GM18907 (cell line): ENCODE data around the gene FCHSD2.
"Not testable (repeated sequence)": the region's sequence is repeated elsewhere in the genome, so short reads cannot be mapped to it uniquely, and the experiment has no call there.

Experiments used
- ATAC-seq: cut with Tn5 transposase; IDR thresholded peaks from one replicate; pipeline ENCODE4 v1.9.1; 2021; ENCODE audit warnings: mild to moderate bottlenecking, moderate library complexity; ENCODE audit not compliant: unreplicated experiment

FCHSD2 gene

GRCh38 chr11:72811686-72812085, 330.4 kb downstream of the FCHSD2 start:
- ATAC-seq = not testable (repeated sequence)

DNA sequence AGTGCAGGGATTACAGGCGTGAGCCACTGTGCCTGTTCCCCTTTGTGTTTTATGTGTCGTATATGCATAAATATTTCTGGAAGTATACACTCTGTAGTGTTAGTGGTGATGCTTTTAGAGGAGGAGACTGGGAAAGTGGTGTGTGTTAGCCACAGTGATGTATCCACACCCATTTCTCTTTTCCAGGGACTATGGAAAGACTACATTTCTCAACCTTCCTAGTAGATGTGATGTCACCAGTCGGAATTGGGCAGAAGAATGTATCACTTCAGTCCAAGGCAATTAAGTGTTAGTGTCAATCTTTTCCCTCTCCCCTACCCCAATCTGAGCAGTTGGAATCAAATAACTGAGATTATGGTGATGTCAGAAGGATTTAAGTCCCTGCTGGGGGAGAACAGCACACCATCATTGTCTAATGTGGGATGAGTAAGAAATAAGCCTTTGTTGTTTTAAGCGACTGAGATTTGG, 333.8 kb downstream of the FCHSD2 start:
- ATAC-seq = no peak

- no peak for ATAC-seq
These were observed 334.3 kb downstream of the FCHSD2 start for GRCh38 chr11:72807792-72808191.

DNA sequence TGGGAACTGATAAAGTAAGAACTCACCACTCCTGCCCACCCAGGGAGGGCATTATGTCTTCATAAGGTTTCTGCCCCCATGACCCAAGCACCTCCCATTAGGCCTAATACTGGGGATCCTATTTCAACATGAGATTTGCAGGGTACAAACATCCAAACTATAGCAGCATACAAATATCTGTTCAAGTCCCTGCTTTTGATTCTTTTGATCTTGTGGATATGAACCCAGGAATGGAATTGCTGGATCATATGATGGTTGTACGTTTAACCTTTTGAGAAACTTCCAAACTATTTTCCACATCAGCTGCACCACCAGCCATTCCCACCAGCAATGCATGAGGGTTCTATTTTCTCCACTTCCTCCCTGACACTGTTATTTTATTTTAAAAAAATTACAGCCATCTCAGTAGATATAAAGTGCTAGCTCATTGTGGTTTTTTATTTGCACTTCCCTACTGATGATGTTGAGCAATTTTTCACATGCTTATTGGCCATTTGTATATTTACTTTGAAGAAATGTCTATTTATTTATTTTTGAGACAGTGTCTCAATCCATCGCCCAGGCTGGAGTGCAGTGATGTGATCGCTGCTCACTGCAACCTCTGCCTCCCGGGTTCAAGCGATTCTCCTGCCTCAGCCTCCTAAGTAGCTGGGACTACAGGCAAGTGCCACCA, 335.0 kb downstream of the FCHSD2 start:
- ATAC-seq = no peak

DNA sequence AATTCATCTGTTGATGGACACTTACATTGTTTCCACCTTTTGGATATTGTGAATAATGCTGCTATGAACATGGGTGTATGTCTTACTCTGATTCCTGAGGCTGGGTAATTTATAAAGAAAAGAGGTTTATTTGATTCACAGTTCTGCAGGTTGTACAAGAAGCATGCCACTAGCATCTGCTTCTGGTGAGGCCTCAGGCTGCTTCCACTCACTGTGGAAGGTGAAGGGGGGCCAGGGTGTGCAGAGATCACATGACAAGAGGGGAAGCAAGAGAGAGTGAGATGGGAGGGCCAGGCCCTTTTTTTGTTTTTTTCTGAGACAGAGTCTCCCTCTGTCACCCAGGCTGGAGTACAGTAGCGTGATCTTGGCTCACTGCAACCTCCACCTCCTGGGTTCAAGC, 335.7 kb downstream of the FCHSD2 start:
- not testable (repeated sequence) for ATAC-seq

DNA sequence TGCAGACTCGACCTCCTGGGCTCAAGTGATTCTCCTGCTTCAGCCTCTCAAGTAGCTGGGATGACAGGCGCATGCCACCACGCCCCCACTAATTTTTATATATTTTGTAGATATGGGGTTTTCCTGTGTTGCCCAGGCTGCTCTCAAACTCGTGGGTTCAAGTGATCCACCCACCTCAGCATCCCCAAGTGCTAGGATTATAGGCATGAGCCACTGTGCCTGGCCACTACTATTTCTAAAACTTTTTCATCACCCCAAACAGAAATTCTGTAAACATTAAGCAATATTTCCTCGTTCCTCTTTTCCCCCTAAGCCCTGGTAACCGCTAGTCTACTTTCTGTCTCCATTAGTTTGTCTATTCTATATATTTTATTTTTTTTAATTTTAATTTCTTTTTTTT, 336.9 kb downstream of the FCHSD2 start:
- no peak for ATAC-seq

GRCh38 chr11:72802822-72803221, 339.3 kb downstream of the FCHSD2 start:
- ATAC-seq = no peak

DNA sequence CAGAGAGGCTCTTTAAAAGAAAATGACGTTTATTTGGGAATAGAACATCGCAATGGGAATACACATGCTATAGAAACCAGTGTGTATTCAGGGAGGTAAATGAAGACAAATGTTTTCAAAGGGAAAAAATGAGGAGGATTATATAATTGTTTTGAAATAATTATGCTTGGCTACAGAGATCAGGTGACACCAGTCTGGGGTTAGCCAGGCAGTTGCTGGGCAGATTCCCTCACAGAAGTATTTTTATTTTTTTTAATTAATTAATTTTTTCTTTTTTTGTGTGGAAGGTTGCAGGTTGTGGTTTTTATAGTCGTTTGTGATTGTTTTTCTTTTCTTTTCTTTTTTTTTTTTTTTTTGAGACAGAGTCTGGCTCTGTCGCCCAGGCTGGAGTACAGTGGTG, 342.7 kb downstream of the FCHSD2 start:
- no peak for ATAC-seq

DNA sequence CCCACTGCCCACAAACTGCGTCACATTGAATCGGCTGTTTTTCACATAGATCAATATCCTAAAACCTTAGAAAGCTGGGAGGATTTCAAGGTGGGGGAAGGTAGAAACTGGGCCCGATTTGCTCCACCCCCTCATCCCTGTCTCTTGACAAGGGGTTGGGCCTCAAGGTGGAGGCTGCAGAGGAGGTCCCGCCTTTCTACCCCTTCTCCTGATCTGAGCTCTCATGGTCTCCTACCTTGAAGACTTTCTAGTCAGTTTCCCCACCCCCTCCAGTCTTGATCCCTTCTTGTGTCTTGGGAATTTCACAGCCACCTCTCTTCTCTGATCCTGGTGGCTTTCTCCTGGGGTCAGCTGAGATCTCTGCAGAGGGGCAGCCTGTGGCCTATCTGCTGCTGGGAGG, 343.8 kb downstream of the FCHSD2 start:
- ATAC-seq = no peak

DNA sequence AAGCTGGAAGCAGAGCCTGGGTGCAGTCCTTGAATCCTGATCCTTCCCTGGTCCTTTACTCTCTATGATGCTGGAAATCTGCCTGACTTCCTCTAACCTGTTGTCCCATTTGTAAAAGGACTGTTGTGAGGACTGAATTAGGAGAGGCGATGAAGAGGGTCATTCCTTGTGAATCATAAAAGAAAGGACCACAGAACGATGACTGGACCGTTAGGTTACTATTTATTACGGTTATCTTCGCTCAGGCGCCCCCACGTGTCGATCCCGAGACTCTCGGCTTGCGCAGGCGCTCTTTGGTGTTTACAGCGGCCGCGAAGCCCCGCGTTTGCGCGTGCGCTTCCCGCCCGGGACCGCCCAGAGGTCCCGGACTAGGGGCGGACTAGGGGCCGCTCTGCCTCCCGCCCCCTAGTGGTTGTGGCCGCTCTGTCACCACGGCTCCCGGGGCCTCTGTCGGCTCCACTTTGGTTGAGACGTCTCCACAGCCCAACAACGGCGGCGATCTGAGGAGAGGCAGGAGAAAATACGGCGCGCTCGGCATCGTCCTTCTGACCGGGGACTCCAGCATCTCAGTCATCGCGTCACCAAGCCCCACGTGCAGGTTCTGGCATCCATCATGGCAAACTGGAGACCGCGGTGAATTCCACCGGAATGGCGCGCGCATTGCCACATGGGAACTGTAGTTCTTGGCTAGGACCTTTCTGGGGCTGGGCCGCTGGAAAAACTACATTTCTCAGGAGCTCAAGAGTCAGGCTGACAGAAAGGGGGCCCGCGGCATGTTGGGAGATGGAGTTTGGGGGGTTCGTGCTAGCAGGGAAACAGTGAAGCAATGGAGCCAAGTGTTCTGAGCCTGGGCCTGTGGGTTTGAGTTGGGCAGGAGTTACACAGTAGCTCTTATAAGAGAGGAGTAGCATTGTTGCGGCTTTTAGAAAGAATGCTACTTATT, 348.4 kb downstream of the FCHSD2 start, which contains the start of gene STARD10:
STARD10 (minus strand) TSS at position 623 of the 943 bp plus-strand sequence. CDS start 12,866 bp downstream, outside the sequence.
- peak; percentile 90 for ATAC-seq

GRCh38 chr11:72793076-72793424, 349.1 kb downstream of the FCHSD2 start:
- no peak for ATAC-seq

DNA sequence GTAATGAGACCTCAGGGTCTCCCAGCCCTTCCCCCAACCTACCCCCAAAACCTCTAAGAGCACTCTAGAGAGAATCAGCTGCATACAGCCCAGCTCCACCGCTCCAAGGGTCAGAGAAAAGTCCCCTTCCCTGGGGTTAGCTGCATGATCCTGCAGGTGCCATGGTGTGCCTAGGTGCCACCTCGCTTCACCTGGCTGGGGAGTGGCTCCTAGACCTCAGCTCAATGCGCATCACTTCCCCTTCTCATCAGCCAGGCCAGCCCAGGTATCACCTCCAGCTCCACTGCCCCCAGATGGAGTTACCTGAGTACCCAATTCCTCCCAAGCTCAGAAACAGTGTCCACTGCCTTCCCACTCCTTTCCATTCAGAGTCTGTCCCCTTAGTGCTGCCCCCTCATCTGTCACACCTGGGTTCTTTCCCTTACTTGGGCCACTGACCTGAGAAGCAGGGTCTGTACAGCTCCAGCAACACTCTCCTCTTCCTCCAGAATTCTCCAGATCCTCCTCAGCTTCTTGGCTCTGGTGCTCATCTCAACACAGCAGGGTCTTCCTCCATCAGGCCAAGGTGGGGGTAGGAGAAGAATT, 349.6 kb downstream of the FCHSD2 start:
- no peak for ATAC-seq

DNA sequence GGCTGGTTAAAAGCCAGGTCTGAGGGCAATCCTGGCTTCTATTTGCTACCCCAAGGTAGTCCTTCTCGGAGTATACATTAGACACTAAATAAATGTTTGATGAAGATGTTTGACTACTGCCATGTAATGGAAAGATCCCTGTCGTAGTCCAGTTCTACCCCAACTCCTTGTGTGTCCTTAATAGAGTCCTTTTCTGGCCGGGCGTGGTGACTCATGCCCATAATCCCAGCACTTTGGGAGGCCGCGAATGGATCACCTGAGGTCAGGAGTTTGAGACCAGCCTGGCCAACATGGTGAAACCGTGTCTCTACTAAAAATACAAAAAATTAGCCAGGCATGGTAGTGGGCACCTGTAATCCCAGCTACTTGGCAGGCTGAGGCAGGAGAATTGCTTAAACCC, 350.9 kb downstream of the FCHSD2 start:
- not testable (repeated sequence) for ATAC-seq

- ATAC-seq = no peak
These were observed 352.5 kb downstream of the FCHSD2 start for GRCh38 chr11:72789493-72790131.

DNA sequence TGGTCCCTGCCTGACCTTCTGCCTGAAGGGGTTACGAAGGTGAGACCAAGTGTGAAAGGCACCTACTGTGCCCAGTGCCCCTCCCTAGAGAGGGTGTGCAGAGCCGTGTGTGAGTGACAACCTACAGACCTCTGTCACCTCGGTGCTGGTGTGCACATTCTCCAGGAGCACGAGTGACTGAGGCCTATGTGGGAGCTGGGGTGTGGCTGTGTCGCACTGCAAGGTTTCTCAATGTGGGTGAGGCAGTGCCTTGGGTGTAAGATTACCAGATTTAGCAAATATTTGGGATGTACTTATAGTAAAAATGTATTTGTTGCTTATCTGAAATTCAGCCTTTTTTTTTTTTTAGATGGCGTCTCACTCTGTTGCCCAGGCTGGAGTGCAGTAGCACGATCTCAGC, 353.9 kb downstream of the FCHSD2 start:
- ATAC-seq = no peak

- peak; percentile 62 for ATAC-seq
These were observed 354.7 kb downstream of the FCHSD2 start for GRCh38 chr11:72787216-72788104.
